Upper lobe of left lung (tissue), 6 donors: ENCODE results near the gene CTXN1. TPM values are rescaled to one million over a fixed set of nuclear protein-coding genes. Genes with fewer than 3 reads are reported as not detected.

ENCODE experiments used
- ATAC-seq, 2 donors: fragments of 200-7000 bp; cut with Tn5 transposase; one replicate each; pipeline ENCODE4 v1.9.1; 2022; ENCODE audit warnings: mild to moderate bottlenecking in 2 of 2, moderate library complexity in 2 of 2; ENCODE audit not compliant: low FRiP score in 2 of 2
- DNase-seq, 2 donors: peaks; one replicate each; pipeline ENCODE4 v3.0.0-alpha.2; 2019 to 2020
- H3K27ac ChIP-seq, 4 donors: fragments of 200-600 bp; sonication (generic); one replicate each; pipeline ENCODE4 v1.5.1; 2016 to 2019
- H3K27me3 ChIP-seq, 4 donors: fragments of 200-600 bp; sonication (generic); one replicate each; pipeline ENCODE4 v1.5.1; 2017 to 2019
- H3K36me3 ChIP-seq, 4 donors: fragments of 200-600 bp; sonication (generic); one replicate each; pipeline ENCODE4 v1.5.1; 2016 to 2019
- H3K4me1 ChIP-seq, 4 donors: fragments of 200-600 bp; sonication (generic); one replicate each; pipeline ENCODE4 v1.5.1; 2018 to 2019
- H3K4me3 ChIP-seq, 4 donors: fragments of 200-600 bp; sonication (generic); one replicate each; pipeline ENCODE4 v1.5.1; 2017 to 2019; ENCODE audit warnings: mild to moderate bottlenecking in 2 of 4, moderate library complexity in 1 of 4
- H3K9me3 ChIP-seq, 4 donors: fragments of 200-600 bp; sonication (generic); one replicate each; pipeline ENCODE4 v1.5.1; 2018 to 2019
- CTCF ChIP-seq, 6 experiments: fragments of 450-650 bp in 4 of 6; fragments of 200-600 bp in 2 of 6; sonication (generic) in 2 of 6; IDR thresholded peaks; one replicate each; pipeline ENCODE4 v1.5.1; 2016 to 2019; ENCODE audit warnings: antibody characterized with exemption in 6 of 6
- EP300 ChIP-seq, 4 donors: sonication (generic); formaldehyde crosslinking; IDR thresholded peaks; one replicate each; pipeline ENCODE4 v1.5.1; 2017; ENCODE audit warnings: antibody characterized with exemption in 4 of 4, control low read depth in 2 of 4
- POLR2A ChIP-seq, 4 donors: fragments of 450-650 bp; IDR thresholded peaks; one replicate each; pipeline ENCODE4 v1.5.1; 2016 to 2017; ENCODE audit warnings: antibody characterized with exemption in 4 of 4, mild to moderate bottlenecking in 2 of 4
- POLR2AphosphoS5 ChIP-seq, 2 donors: sonication (generic); formaldehyde crosslinking; IDR thresholded peaks; one replicate each; pipeline ENCODE4 v1.5.1; 2017; ENCODE audit warnings: antibody characterized with exemption in 2 of 2
- WGBS, 2 donors: methylation state at CpG; one replicate each; pipeline ENCODE4 v1.1.5; 2017 to 2018; 5-methylcytosine and 5-hydroxymethylcytosine counted together
- total RNA-seq, 6 donors: library from RNA; depleted of rRNA in 4 of 6; stranded (reverse); fragments of >200 nt in 4 of 6; gene quantifications; one replicate each; pipeline versions ENCODE4 v1.1.0 to v1.2.1, GENCODE V29; 2016 to 2021
- donor health status: DM: no; HTN: no; CAD: no; lungs with moderate emphysema.
- donor health status: DM: no; HTN: yes; CAD: no; lungs with severe emphysema.

The CTXN1 gene
- total RNA-seq, 6 donors from 2014 or later, result 1.2 to 28.3 (median 13.4) TPM

GRCh38 chr19:7928741-7929701, 3.1 kb upstream of the CTXN1 start:
- Histone ChIP-seq H3K9me3 (no peaks in the 10 kb centered on the region), H3K27ac (peak overlapping the region; percentile 30 to 71 (median 56)), H3K4me3 (no peak overlapping the region), H3K27me3 (peaks cover 0 to 5% (median 0%) of the 10 kb centered on the region in 4 donors), H3K36me3 (peaks cover 22 to 44% (median 36%) of the 10 kb centered on the region in 4 donors), H3K4me1 (peaks cover 12 to 37% (median 20%) of the 10 kb centered on the region in 4 donors)
- DNase-seq, result peak in 1 of 2 donors; percentile 85
- no peak for TF ChIP-seq POLR2AphosphoS5 (IDR thresholded peaks at IDR 0.05)
- peak in 3 of 6 experiments; percentile 24 to 27 (median 25) for TF ChIP-seq CTCF (IDR thresholded peaks at IDR 0.05)
- ATAC-seq, result peak in 1 of 2 donors; percentile 35
- 68 to 80% methylated on average over 14 to 24 of the region's 24 CpGs for WGBS, 2 donors

GRCh38 chr19:7928334-7928706, 2.4 kb upstream of the CTXN1 start:
- TF ChIP-seq EP300 (IDR thresholded peaks at IDR 0.05) (no peak), POLR2A (IDR thresholded peaks at IDR 0.05) (no peak), POLR2AphosphoS5 (IDR thresholded peaks at IDR 0.05) (no peak), CTCF (IDR thresholded peaks at IDR 0.05) (no peak)
- ATAC-seq (no peak), DNase-seq (no peak)
- WGBS, 2 donors, result 76 to 77% methylated on average over 9 of the region's 9 CpGs
- Histone ChIP-seq H3K27me3 (peaks cover 0 to 5% (median 0%) of the 10 kb centered on the region in 4 donors), H3K36me3 (peaks cover 17 to 37% (median 30%) of the 10 kb centered on the region in 4 donors), H3K4me3 (no peak overlapping the region), H3K4me1 (peaks cover 12 to 37% (median 20%) of the 10 kb centered on the region in 4 donors), H3K9me3 (no peaks in the 10 kb centered on the region), H3K27ac (peak overlapping the region; percentile 22 to 71 (median 42))

- peak overlapping the region in 3 of 4 donors; percentile 22 to 71 (median 54) for H3K27ac ChIP-seq
- H3K9me3 ChIP-seq, result no peaks in the 10 kb centered on the region
- peaks cover 12 to 37% (median 20%) of the 10 kb centered on the region in 4 donors for H3K4me1 ChIP-seq
- TF ChIP-seq POLR2A (IDR thresholded peaks at IDR 0.05) (no peak), POLR2AphosphoS5 (IDR thresholded peaks at IDR 0.05) (no peak), EP300 (IDR thresholded peaks at IDR 0.05) (no peak), CTCF (IDR thresholded peaks at IDR 0.05) (no peak)
- H3K27me3 ChIP-seq, result peaks cover 0 to 5% (median 0%) of the 10 kb centered on the region in 4 donors
- ATAC-seq (no peak), DNase-seq (peak in 1 of 2 donors; percentile 81)
- H3K4me3 ChIP-seq, result no peak overlapping the region
- peaks cover 11 to 34% (median 30%) of the 10 kb centered on the region in 4 donors for H3K36me3 ChIP-seq
- 90 to 100% methylated on average over 3 to 23 of the region's 23 CpGs for WGBS, 2 donors
Measured at GRCh38 chr19:7927605-7928333, 1.8 kb upstream of the CTXN1 start.

GRCh38 chr19:7926727-7927604, 1.0 kb upstream of the CTXN1 start:
- H3K27ac ChIP-seq, result peak overlapping the region in 1 of 4 donors; percentile 60
- peaks cover 0 to 5% (median 0%) of the 10 kb centered on the region in 4 donors for H3K27me3 ChIP-seq
- H3K36me3 ChIP-seq, result peaks cover 5 to 34% (median 28%) of the 10 kb centered on the region in 4 donors
- H3K4me3 ChIP-seq, result peak overlapping the region in 1 of 4 donors; percentile 54
- no peaks in the 10 kb centered on the region for H3K9me3 ChIP-seq
- no peak for TF ChIP-seq POLR2AphosphoS5 (IDR thresholded peaks at IDR 0.05)
- no peak for TF ChIP-seq EP300 (IDR thresholded peaks at IDR 0.05)
- no peak for TF ChIP-seq CTCF (IDR thresholded peaks at IDR 0.05)
- TF ChIP-seq POLR2A (IDR thresholded peaks at IDR 0.05), result no peak
- H3K4me1 ChIP-seq, result peaks cover 14 to 39% (median 26%) of the 10 kb centered on the region in 4 donors
- DNase-seq (peak in 1 of 2 donors; percentile 84), ATAC-seq (no peak)
- 71 to 83% methylated on average over 9 to 32 of the region's 32 CpGs for WGBS, 2 donors
